WTC11 (cell line): ENCODE data around the gene SPRY2. TPM values are rescaled to one million over a fixed set of nuclear protein-coding genes. Genes with fewer than 3 reads are reported as not detected.

ENCODE experiments used
- ATF1 ChIP-seq: sonication (generic); formaldehyde crosslinking; IDR thresholded peaks from 2 replicates; pipeline ENCODE4 v1.8.1; 2023; ENCODE audit warnings: mild to moderate bottlenecking, moderate library complexity, missing genetic modification reagents
- ATF2 ChIP-seq: sonication (generic); formaldehyde crosslinking; IDR thresholded peaks from 2 replicates; pipeline ENCODE4 v1.8.1; 2022; ENCODE audit warnings: low read depth, missing genetic modification reagents, borderline replicate concordance
- CREB1 ChIP-seq: sonication (generic); formaldehyde crosslinking; IDR thresholded peaks from 2 replicates; pipeline ENCODE4 v1.8.0; 2023; ENCODE audit warnings: mild to moderate bottlenecking, missing genetic modification reagents
- CREM ChIP-seq: sonication (generic); formaldehyde crosslinking; IDR thresholded peaks from 2 replicates; pipeline ENCODE4 v1.8.1; 2022; ENCODE audit warnings: mild to moderate bottlenecking, missing genetic modification reagents, moderate library complexity
- ELF4 ChIP-seq: sonication (generic); formaldehyde crosslinking; IDR thresholded peaks from 2 replicates; pipeline ENCODE4 v1.8.1; 2022; ENCODE audit warnings: low read depth, mild to moderate bottlenecking, moderate library complexity, missing genetic modification reagents
- EMX1 ChIP-seq: fragments of 250-450 bp; sonication (Bioruptor Pico); IDR thresholded peaks from 2 replicates; pipeline ENCODE4 v1.8.0; 2021; ENCODE audit warnings: mild to moderate bottlenecking
- ETV6 ChIP-seq: sonication (generic); formaldehyde crosslinking; IDR thresholded peaks from 2 replicates; pipeline ENCODE4 v1.8.1; 2022; ENCODE audit warnings: mild to moderate bottlenecking, missing genetic modification reagents
- FOXJ3 ChIP-seq: sonication (generic); formaldehyde crosslinking; IDR thresholded peaks from 2 replicates; pipeline ENCODE4 v1.9.0; 2021; ENCODE audit warnings: missing genetic modification reagents, mild to moderate bottlenecking, borderline replicate concordance
- FOXP1 ChIP-seq: sonication (generic); formaldehyde crosslinking; IDR thresholded peaks from 2 replicates; pipeline ENCODE4 v1.8.0; 2022; ENCODE audit warnings: missing genetic modification reagents, mild to moderate bottlenecking, moderate library complexity, borderline replicate concordance
- FOXP4 ChIP-seq: sonication (generic); formaldehyde crosslinking; IDR thresholded peaks from 2 replicates; pipeline ENCODE4 v1.8.0; 2022; ENCODE audit warnings: mild to moderate bottlenecking, missing genetic modification reagents
- NR1H2 ChIP-seq: sonication (generic); formaldehyde crosslinking; IDR thresholded peaks from 2 replicates; pipeline ENCODE4 v1.9.0; 2021; ENCODE audit warnings: mild to moderate bottlenecking, moderate library complexity, missing genetic modification reagents
- NR3C1 ChIP-seq: sonication (generic); formaldehyde crosslinking; conservative IDR thresholded peaks from 2 replicates; pipeline ENCODE4 v1.8.1; 2023; ENCODE audit warnings: low read depth, mild to moderate bottlenecking, missing genetic modification reagents
- RELA ChIP-seq: sonication (generic); formaldehyde crosslinking; IDR thresholded peaks from 2 replicates; pipeline ENCODE4 v1.8.1; 2022; ENCODE audit warnings: missing genetic modification reagents, mild to moderate bottlenecking, borderline replicate concordance
- SMAD3 ChIP-seq: sonication (generic); formaldehyde crosslinking; IDR thresholded peaks from 2 replicates; pipeline ENCODE4 v1.8.0; 2022; ENCODE audit warnings: missing genetic modification reagents, mild to moderate bottlenecking, borderline replicate concordance
- SP1 ChIP-seq: sonication (generic); formaldehyde crosslinking; conservative IDR thresholded peaks from 2 replicates; pipeline ENCODE4 v1.8.1; 2022; ENCODE audit warnings: missing genetic modification reagents
- TCF7 ChIP-seq: sonication (generic); formaldehyde crosslinking; IDR thresholded peaks from 2 replicates; pipeline ENCODE4 v1.8.0; 2022; ENCODE audit warnings: mild to moderate bottlenecking, low read depth, missing genetic modification reagents, moderate library complexity
- TEAD1 ChIP-seq: sonication (generic); formaldehyde crosslinking; IDR thresholded peaks from 2 replicates; pipeline ENCODE4 v1.8.0; 2022; ENCODE audit warnings: mild to moderate bottlenecking, missing genetic modification reagents
- ZNF138 ChIP-seq: sonication (generic); formaldehyde crosslinking; conservative IDR thresholded peaks from 2 replicates; pipeline ENCODE4 v1.8.1; 2022; ENCODE audit warnings: mild to moderate bottlenecking, moderate library complexity, missing genetic modification reagents
- ZNF219 ChIP-seq: sonication (generic); formaldehyde crosslinking; IDR thresholded peaks from 2 replicates; pipeline ENCODE4 v1.8.0; 2023; ENCODE audit warnings: missing genetic modification reagents, mild to moderate bottlenecking, borderline replicate concordance
- ZNF281 ChIP-seq: sonication (generic); formaldehyde crosslinking; IDR thresholded peaks from 2 replicates; pipeline ENCODE4 v1.8.0; 2023; ENCODE audit warnings: mild to moderate bottlenecking, missing genetic modification reagents
- ZNF416 ChIP-seq: fragments of 250-450 bp; sonication (Bioruptor Pico); IDR thresholded peaks from 2 replicates; pipeline ENCODE4 v1.9.0; 2021; ENCODE audit warnings: mild to moderate bottlenecking, inconsistent platforms
- total RNA-seq: library from RNA; stranded (reverse); gene quantifications from 3 replicates; pipeline ENCODE4 v1.2.3, GENCODE V29; 2021
- TF ChIP-seq, protein P1 (sequence below): sonication (generic); formaldehyde crosslinking; IDR thresholded peaks from 2 replicates; pipeline ENCODE4 v1.8.0; 2022; ENCODE audit warnings: mild to moderate bottlenecking, missing genetic modification reagents
- TF ChIP-seq, protein P2 (sequence below): sonication (generic); formaldehyde crosslinking; IDR thresholded peaks from 2 replicates; pipeline ENCODE4 v1.8.1; 2022; ENCODE audit warnings: low read depth, mild to moderate bottlenecking, moderate library complexity, missing genetic modification reagents, borderline replicate concordance
- TF ChIP-seq, protein P3 (sequence below): sonication (generic); formaldehyde crosslinking; IDR thresholded peaks from 2 replicates; pipeline ENCODE4 v1.8.1; 2023; ENCODE audit warnings: mild to moderate bottlenecking, missing genetic modification reagents
- TF ChIP-seq, protein P4 (sequence below): sonication (generic); formaldehyde crosslinking; IDR thresholded peaks from 2 replicates; pipeline ENCODE4 v1.8.1; 2022; ENCODE audit warnings: missing genetic modification reagents, borderline replicate concordance

SPRY2 gene
- total RNA-seq, 1 experiment from 2014 or later, result 63.2 TPM

GRCh38 chr13:80342471-80343371, 1.8 kb upstream of the SPRY2 start (continued):
- TF ChIP-seq ZNF281 (CRISPR knock-in tag) (0 out of 2 replicates have a peak, but pooled peaks have one; percentile 14), ELF4 (CRISPR knock-in tag) (no peak), TEAD1 (peak; percentile 54; the same call in 1 of the 2 replicates), RELA (CRISPR knock-in tag) (no peak), NR3C1 (CRISPR knock-in tag) (no peak), FOXJ3 (CRISPR knock-in tag) (no peak), SMAD3 (CRISPR knock-in tag) (no peak), TCF7 (no peak), FOXP1 (CRISPR knock-in tag) (peak; percentile 61; the same call in 1 of the 2 replicates), EMX1 (CRISPR knock-in tag) (0 out of 2 replicates have a peak, but pooled peaks have one; percentile 38), FOXP4 (CRISPR knock-in tag) (peak; percentile 51; the same call in 1 of the 2 replicates), ATF2 (CRISPR knock-in tag) (no peak), NR1H2 (CRISPR knock-in tag) (no peak), ZNF138 (no peak), SP1 (peak; percentile 60; the same call in 1 of the 2 replicates), CREB1 (CRISPR knock-in tag) (no peak), ZNF219 (CRISPR knock-in tag) (no peak), CREM (CRISPR knock-in tag) (peak; percentile 70; the same call in 1 of the 2 replicates), ZNF416 (CRISPR knock-in tag) (no peak), ETV6 (CRISPR knock-in tag) (peak; percentile 90), ATF1 (CRISPR knock-in tag) (no peak)
- TF ChIP-seq, protein P1, sequence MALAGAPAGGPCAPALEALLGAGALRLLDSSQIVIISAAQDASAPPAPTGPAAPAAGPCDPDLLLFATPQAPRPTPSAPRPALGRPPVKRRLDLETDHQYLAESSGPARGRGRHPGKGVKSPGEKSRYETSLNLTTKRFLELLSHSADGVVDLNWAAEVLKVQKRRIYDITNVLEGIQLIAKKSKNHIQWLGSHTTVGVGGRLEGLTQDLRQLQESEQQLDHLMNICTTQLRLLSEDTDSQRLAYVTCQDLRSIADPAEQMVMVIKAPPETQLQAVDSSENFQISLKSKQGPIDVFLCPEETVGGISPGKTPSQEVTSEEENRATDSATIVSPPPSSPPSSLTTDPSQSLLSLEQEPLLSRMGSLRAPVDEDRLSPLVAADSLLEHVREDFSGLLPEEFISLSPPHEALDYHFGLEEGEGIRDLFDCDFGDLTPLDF (CRISPR knock-in tag), result no peak
- TF ChIP-seq, protein P2, sequence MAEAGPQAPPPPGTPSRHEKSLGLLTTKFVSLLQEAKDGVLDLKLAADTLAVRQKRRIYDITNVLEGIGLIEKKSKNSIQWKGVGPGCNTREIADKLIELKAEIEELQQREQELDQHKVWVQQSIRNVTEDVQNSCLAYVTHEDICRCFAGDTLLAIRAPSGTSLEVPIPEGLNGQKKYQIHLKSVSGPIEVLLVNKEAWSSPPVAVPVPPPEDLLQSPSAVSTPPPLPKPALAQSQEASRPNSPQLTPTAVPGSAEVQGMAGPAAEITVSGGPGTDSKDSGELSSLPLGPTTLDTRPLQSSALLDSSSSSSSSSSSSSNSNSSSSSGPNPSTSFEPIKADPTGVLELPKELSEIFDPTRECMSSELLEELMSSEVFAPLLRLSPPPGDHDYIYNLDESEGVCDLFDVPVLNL (CRISPR knock-in tag), result no peak
- TF ChIP-seq, protein P3, sequence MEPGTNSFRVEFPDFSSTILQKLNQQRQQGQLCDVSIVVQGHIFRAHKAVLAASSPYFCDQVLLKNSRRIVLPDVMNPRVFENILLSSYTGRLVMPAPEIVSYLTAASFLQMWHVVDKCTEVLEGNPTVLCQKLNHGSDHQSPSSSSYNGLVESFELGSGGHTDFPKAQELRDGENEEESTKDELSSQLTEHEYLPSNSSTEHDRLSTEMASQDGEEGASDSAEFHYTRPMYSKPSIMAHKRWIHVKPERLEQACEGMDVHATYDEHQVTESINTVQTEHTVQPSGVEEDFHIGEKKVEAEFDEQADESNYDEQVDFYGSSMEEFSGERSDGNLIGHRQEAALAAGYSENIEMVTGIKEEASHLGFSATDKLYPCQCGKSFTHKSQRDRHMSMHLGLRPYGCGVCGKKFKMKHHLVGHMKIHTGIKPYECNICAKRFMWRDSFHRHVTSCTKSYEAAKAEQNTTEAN (CRISPR knock-in tag), result 0 out of 2 replicates have a peak, but pooled peaks have one; percentile 24
- TF ChIP-seq, protein P4, sequence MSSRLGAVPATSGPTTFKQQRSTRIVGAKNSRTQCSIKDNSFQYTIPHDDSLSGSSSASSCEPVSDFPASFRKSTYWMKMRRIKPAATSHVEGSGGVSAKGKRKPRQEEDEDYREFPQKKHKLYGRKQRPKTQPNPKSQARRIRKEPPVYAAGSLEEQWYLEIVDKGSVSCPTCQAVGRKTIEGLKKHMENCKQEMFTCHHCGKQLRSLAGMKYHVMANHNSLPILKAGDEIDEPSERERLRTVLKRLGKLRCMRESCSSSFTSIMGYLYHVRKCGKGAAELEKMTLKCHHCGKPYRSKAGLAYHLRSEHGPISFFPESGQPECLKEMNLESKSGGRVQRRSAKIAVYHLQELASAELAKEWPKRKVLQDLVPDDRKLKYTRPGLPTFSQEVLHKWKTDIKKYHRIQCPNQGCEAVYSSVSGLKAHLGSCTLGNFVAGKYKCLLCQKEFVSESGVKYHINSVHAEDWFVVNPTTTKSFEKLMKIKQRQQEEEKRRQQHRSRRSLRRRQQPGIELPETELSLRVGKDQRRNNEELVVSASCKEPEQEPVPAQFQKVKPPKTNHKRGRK, result no peak
